Endodermal cell (in vitro differentiated cells): ENCODE results near the gene KBTBD12. TPM values are rescaled to one million over a fixed set of nuclear protein-coding genes. Genes with fewer than 3 reads are reported as not detected.

ENCODE experiments used
- DNase-seq: peaks from one replicate; pipeline ENCODE4 v3.0.0-alpha.2; 2017
- H3K27ac ChIP-seq: 2 replicates; pipeline ENCODE4 v1.5.1; 2013; ENCODE audit warnings: mild to moderate bottlenecking, low read depth, low read length, moderate library complexity
- H3K27me3 ChIP-seq: 2 replicates; pipeline ENCODE4 v1.6.1; 2013; ENCODE audit warnings: mild to moderate bottlenecking, low read length, moderate library complexity; ENCODE audit not compliant: insufficient read depth, control insufficient read depth, poor library complexity, severe bottlenecking
- H3K36me3 ChIP-seq: 2 replicates; pipeline ENCODE4 v1.7.0; 2013; ENCODE audit warnings: mild to moderate bottlenecking, low read length, moderate library complexity; ENCODE audit not compliant: control insufficient read depth, insufficient read depth
- H3K4me1 ChIP-seq: one replicate; pipeline ENCODE4 v1.7.0; 2013; ENCODE audit warnings: low read length; ENCODE audit not compliant: control insufficient read depth, insufficient read depth
- H3K4me3 ChIP-seq: 2 replicates; pipeline ENCODE4 v1.5.1; 2013; ENCODE audit warnings: mild to moderate bottlenecking, low read length, moderate library complexity
- H3K9ac ChIP-seq: 2 replicates; pipeline ENCODE4 v1.6.1; 2013; ENCODE audit warnings: mild to moderate bottlenecking, low read length, moderate library complexity; ENCODE audit not compliant: poor library complexity, severe bottlenecking; ENCODE audit errors: extremely low read depth
- H3K9me3 ChIP-seq: 2 replicates; pipeline ENCODE4 v1.6.1; 2013; ENCODE audit warnings: mild to moderate bottlenecking, low read length, moderate library complexity; ENCODE audit not compliant: control insufficient read depth
- H3K27ac Mint-ChIP-seq: 2 replicates; pipeline ENCODE4 v1.8.0; 2020; ENCODE audit warnings: mixed read lengths
- H3K27me3 Mint-ChIP-seq: 2 replicates; pipeline ENCODE4 v1.8.0; 2021; ENCODE audit warnings: mild to moderate bottlenecking, mixed read lengths; ENCODE audit not compliant: insufficient read depth
- H3K36me3 Mint-ChIP-seq: 2 replicates; pipeline ENCODE4 v1.8.0; 2020; ENCODE audit warnings: low read depth, mixed read lengths
- H3K4me1 Mint-ChIP-seq: 2 replicates; pipeline ENCODE4 v1.8.0; 2020; ENCODE audit warnings: mixed read lengths
- H3K4me3 Mint-ChIP-seq: 2 replicates; pipeline ENCODE4 v1.8.0; 2020; ENCODE audit warnings: mild to moderate bottlenecking, moderate library complexity, mixed read lengths
- H3K9me3 Mint-ChIP-seq: 2 replicates; pipeline ENCODE4 v1.8.0; 2020; ENCODE audit warnings: mild to moderate bottlenecking, mixed read lengths
- CTCF ChIP-seq: fragments of 200-600 bp; sonication (generic); conservative IDR thresholded peaks from 2 replicates; pipeline ENCODE4 v1.5.0; 2021; ENCODE audit warnings: antibody characterized with exemption, mild to moderate bottlenecking
- WGBS, 2 experiments: methylation state at CpG; one replicate each; pipeline versions ENCODE4 v1.1.5 to v1.1.7; 2013; ENCODE audit warnings: missing lambda C conversion rate in 2 of 2, mixed read lengths in 1 of 2; ENCODE audit not compliant: insufficient coverage in 1 of 2, insufficient read length in 1 of 2; 5-methylcytosine and 5-hydroxymethylcytosine counted together
- total RNA-seq, 2 donors: library from RNA; stranded (reverse); fragmentation: NEBNext Ultra II Directional in 1 of 2; extraction: Animal tissue kit (Norgen Biotek cat#: 25700) in 1 of 2; gene quantifications; 2 replicates in 1 of 2; 3 replicates in 1 of 2; pipeline ENCODE4 v1.2.1, GENCODE V29; 2021

The KBTBD12 gene
- total RNA-seq, 2 donors from 2014 or later, result 0.24 to 0.42 TPM

DNA sequence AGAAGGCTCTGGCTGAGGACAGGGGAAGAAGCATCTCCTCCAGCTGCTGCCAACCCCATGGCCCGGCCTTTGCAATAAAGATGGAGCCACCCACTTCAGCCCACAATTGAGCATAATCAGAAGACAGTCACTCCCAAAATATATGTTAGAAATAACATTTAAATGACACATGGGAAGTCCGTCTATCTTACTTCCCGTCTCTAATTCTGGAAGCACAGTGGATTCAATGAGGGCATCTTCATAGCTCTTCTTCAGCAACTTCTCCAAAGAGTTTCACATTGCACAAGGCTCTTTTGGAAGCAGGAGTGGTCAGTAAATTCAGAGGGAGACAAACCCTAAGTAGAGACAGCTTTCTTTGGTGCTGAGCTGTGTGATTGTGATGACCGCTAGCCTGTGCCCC lies 70.2 kb downstream of the KBTBD12 start:
- Histone ChIP-seq H3K4me3 (no peak overlapping the region), H3K36me3 (no peaks in the 10 kb centered on the region), H3K9me3 (no peaks in the 10 kb centered on the region), H3K27ac (no peak overlapping the region), H3K9ac (no peak overlapping the region), H3K27me3 (no peaks in the 10 kb centered on the region), H3K4me1 (no peaks in the 10 kb centered on the region)
- Mint-ChIP-seq H3K27ac (no peak overlapping the region), H3K4me3 (no peak overlapping the region), H3K36me3 (no peaks in the 10 kb centered on the region), H3K4me1 (no peaks in the 10 kb centered on the region), H3K27me3 (peaks cover 8% of the 10 kb centered on the region), H3K9me3 (peaks cover 9% of the 10 kb centered on the region)
- 88 to 97% methylated on average over 3 to 4 of the region's 4 CpGs for WGBS, 2 experiments
- no peak for TF ChIP-seq CTCF
- no peak for DNase-seq

GRCh38 chr3:127985655-127986225 lies 70.7 kb downstream of the KBTBD12 start:
- H3K9ac ChIP-seq, result no peak overlapping the region
- DNase-seq, result no peak
- Mint-ChIP-seq H3K9me3 (peaks cover 9% of the 10 kb centered on the region), H3K4me1 (no peaks in the 10 kb centered on the region), H3K27ac (no peak overlapping the region), H3K36me3 (no peaks in the 10 kb centered on the region), H3K27me3 (peaks cover 10% of the 10 kb centered on the region), H3K4me3 (no peak overlapping the region)
- H3K27me3 ChIP-seq, result no peaks in the 10 kb centered on the region
- no peaks in the 10 kb centered on the region for H3K36me3 ChIP-seq
- no peak overlapping the region for H3K27ac ChIP-seq
- 82 to 90% methylated on average over 6 to 13 of the region's 13 CpGs for WGBS, 2 experiments
- H3K4me1 ChIP-seq, result no peaks in the 10 kb centered on the region
- H3K4me3 ChIP-seq, result no peak overlapping the region
- no peak for TF ChIP-seq CTCF
- no peaks in the 10 kb centered on the region for H3K9me3 ChIP-seq

GRCh38 chr3:127986803-127987202 lies 71.8 kb downstream of the KBTBD12 start:
- WGBS, 2 experiments, result 92 to 100% methylated on average over 8 to 11 of the region's 11 CpGs
- no peak overlapping the region for H3K4me3 Mint-ChIP-seq

More at GRCh38 chr3:127986803-127987202, 71.8 kb downstream of the KBTBD12 start:
- Mint-ChIP-seq H3K36me3 (no peaks in the 10 kb centered on the region), H3K27me3 (peaks cover 14% of the 10 kb centered on the region), H3K27ac (no peak overlapping the region), H3K4me1 (no peaks in the 10 kb centered on the region), H3K9me3 (peaks cover 1% of the 10 kb centered on the region)
- H3K36me3 ChIP-seq, result no peaks in the 10 kb centered on the region
- no peaks in the 10 kb centered on the region for H3K9me3 ChIP-seq
- DNase-seq, result no peak
- no peak overlapping the region for H3K4me3 ChIP-seq
- H3K27me3 ChIP-seq, result no peaks in the 10 kb centered on the region
- H3K27ac ChIP-seq, result no peak overlapping the region
- TF ChIP-seq CTCF, result no peak
- no peaks in the 10 kb centered on the region for H3K4me1 ChIP-seq
- no peak overlapping the region for H3K9ac ChIP-seq
